ENCODE measurements around the gene MAGI2. TPM values are rescaled to one million over a fixed set of nuclear protein-coding genes. Genes with fewer than 3 reads are reported as not detected.

The MAGI2 gene
- total and polyA plus RNA-seq, 2 of the 13 experiments (the other 11 are each of a cell fraction or from before 2014, with no cell fraction given), result 1.5 to 3.8 TPM

DNA sequence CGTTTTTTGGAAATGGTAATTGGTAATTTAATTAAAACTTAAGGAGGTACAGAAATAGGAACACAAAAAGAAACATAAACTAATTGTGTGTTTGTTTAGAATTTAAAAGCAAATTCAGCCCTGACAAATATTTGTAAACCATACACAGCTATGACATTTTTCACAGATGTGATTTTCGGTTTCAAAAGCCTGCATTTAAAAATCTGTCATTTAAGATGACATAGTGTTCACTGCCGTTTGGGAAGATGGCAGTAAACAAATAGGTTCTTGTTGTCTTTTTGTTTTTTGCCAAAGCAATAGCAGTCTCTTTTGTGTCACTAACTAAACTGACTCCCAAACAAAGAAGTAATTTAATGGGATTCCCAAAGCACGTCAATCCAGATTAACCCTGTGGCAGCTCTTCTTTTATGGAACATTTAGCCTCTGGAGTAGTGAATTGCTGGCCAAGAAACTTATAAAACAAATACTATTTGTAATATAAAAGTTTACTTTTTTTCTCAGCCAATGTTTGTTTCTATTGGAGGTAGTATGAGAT lies 957.3 kb downstream of the MAGI2 start:
- ATAC-seq (no peak), FAIRE-seq (no peak), DNase-seq (ENCODE audit: low spot score) (no peak)
- ChIA-PET POLR2A (no interaction called here), CTCF (ENCODE audit: low intra/inter-chr PET ratio, low total read pairs) (no interaction called here)
- Histone ChIP-seq H2AFZ (ENCODE audit: low read length) (no peak overlapping the region), H3K4me1 (ENCODE audit: insufficient read depth, low read length) (no peaks in the 10 kb centered on the region), H3K4me2 (ENCODE audit: low read depth, low read length) (no peak overlapping the region), H4K20me1 (ENCODE audit: insufficient read depth, low read length) (no peaks in the 10 kb centered on the region), H3K27ac (ENCODE audit: extremely low read length, insufficient read depth, low read length) (no peak overlapping the region), H3K9me3 (ENCODE audit: low read length) (no peaks in the 10 kb centered on the region), H3K27me3 (ENCODE audit: control insufficient read depth in 1 of 2, insufficient read depth in 2 of 2, low read length in 2 of 2) (no peaks in the 10 kb centered on the region), H3K79me2 (ENCODE audit: insufficient read depth, low read length) (no peaks in the 10 kb centered on the region), H3K36me3 (replicated peaks in 1 of 2; ENCODE audit: control insufficient read depth in 1 of 2, insufficient read depth in 2 of 2, low read length in 2 of 2) (no peaks in the 10 kb centered on the region), H3K9ac (ENCODE audit: insufficient read depth, low read depth, low read length) (no peak overlapping the region), H3K4me3 (replicated peaks in 1 of 3; ENCODE audit: insufficient read depth in 1 of 3, low read depth in 2 of 3, low read length in 3 of 3) (no peak overlapping the region)
- in situ Hi-C loops (cut with HindIII; ENCODE audit: extremely low pct_ligation_motif_present, low pct_unique_long_range_greater_than_20kb), result no loop called here
- intact Hi-C loops (cut with micrococcal nuclease; ENCODE audit: unreplicated experiment), result no loop called here
- BruUV-seq (replicated peaks), result no TSS peak
- 40% methylated on average over 4 of the region's 4 CpGs for WGBS (ENCODE audit: low lambda C conversion rate)
- no peak for TF ChIP-seq PPARG (CRISPR knock-in tag; conservative IDR thresholded peaks at IDR 0.05)
- no peak for TF ChIP-seq ZMYM2 (CRISPR knock-in tag; IDR thresholded peaks at IDR 0.05)
- TF ChIP-seq EHMT2 (IDR thresholded peaks at IDR 0.05; ENCODE audit: borderline replicate concordance, low read depth, low read length), result no peak

DNA sequence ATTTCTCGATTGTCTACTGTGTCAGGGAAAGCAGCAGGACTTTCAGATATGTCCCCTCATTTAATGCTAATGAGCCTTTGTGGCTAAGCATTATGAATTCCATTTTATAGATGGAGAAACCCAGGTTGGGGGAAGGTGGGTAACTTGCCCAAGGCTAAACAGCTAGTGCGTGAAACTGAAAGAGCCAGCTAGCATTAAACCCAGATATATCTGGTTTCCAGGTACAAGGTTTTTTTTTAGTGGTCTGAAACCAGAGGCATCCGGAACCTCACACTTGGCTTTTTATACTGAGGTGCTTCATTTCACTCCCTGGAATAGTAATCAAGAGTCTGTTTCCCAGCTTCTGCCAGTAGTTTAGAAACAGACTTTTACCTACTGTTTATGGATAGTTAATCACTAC lies 960.1 kb downstream of the MAGI2 start:
- Histone ChIP-seq H3K79me2 (ENCODE audit: insufficient read depth, low read length) (no peaks in the 10 kb centered on the region), H3K27ac (ENCODE audit: extremely low read length, insufficient read depth, low read length) (no peak overlapping the region), H3K4me2 (ENCODE audit: low read depth, low read length) (no peak overlapping the region), H3K27me3 (ENCODE audit: control insufficient read depth in 1 of 2, insufficient read depth in 2 of 2, low read length in 2 of 2) (no peaks in the 10 kb centered on the region), H3K4me1 (ENCODE audit: insufficient read depth, low read length) (no peaks in the 10 kb centered on the region), H3K36me3 (replicated peaks in 1 of 2; ENCODE audit: control insufficient read depth in 1 of 2, insufficient read depth in 2 of 2, low read length in 2 of 2) (no peaks in the 10 kb centered on the region), H3K9ac (ENCODE audit: insufficient read depth, low read depth, low read length) (no peak overlapping the region), H3K4me3 (replicated peaks in 1 of 3; ENCODE audit: insufficient read depth in 1 of 3, low read depth in 2 of 3, low read length in 3 of 3) (no peak overlapping the region), H2AFZ (ENCODE audit: low read length) (no peak overlapping the region), H4K20me1 (ENCODE audit: insufficient read depth, low read length) (no peaks in the 10 kb centered on the region; the same call in 1 of the 2 replicates), H3K9me3 (ENCODE audit: low read length) (no peaks in the 10 kb centered on the region)
- FAIRE-seq (no peak), DNase-seq (ENCODE audit: low spot score) (no peak), ATAC-seq (no peak)
- CTCF ChIA-PET (ENCODE audit: low intra/inter-chr PET ratio, low total read pairs), result no interaction called here
- POLR2A ChIA-PET, result no interaction called here
- 55% methylated on average over 3 of the region's 3 CpGs for WGBS (ENCODE audit: low lambda C conversion rate)
- intact Hi-C loops (cut with micrococcal nuclease; ENCODE audit: unreplicated experiment) (no loop called here), in situ Hi-C loops (cut with HindIII; ENCODE audit: extremely low pct_ligation_motif_present, low pct_unique_long_range_greater_than_20kb) (no loop called here)
- no TSS peak for BruUV-seq (replicated peaks)
- TF ChIP-seq, protein P1, sequence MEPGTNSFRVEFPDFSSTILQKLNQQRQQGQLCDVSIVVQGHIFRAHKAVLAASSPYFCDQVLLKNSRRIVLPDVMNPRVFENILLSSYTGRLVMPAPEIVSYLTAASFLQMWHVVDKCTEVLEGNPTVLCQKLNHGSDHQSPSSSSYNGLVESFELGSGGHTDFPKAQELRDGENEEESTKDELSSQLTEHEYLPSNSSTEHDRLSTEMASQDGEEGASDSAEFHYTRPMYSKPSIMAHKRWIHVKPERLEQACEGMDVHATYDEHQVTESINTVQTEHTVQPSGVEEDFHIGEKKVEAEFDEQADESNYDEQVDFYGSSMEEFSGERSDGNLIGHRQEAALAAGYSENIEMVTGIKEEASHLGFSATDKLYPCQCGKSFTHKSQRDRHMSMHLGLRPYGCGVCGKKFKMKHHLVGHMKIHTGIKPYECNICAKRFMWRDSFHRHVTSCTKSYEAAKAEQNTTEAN (CRISPR knock-in tag; conservative IDR thresholded peaks at IDR 0.05), result no peak
- TF ChIP-seq NCOA1 (CRISPR knock-in tag; IDR thresholded peaks at IDR 0.05) (no peak), SAFB2 (CRISPR knock-in tag; IDR thresholded peaks at IDR 0.05; ENCODE audit: borderline replicate concordance, low read depth) (no peak), SRSF4 (IDR thresholded peaks at IDR 0.05; ENCODE audit: low read depth, low read length, poor library complexity, severe bottlenecking) (no peak), POLR2G (IDR thresholded peaks at IDR 0.05; ENCODE audit: low read depth, low read length) (no peak), ZMYM3 (CRISPR knock-in tag; IDR thresholded peaks at IDR 0.05) (no peak), KDM6A (CRISPR knock-in tag; IDR thresholded peaks at IDR 0.05; ENCODE audit: low read depth) (no peak), ZNF556 (CRISPR knock-in tag; IDR thresholded peaks at IDR 0.05; ENCODE audit: borderline replicate concordance) (no peak), SNAI1 (CRISPR knock-in tag; IDR thresholded peaks at IDR 0.05; ENCODE audit: borderline replicate concordance) (no peak), KLF9 (CRISPR knock-in tag; IDR thresholded peaks at IDR 0.05; ENCODE audit: low read depth) (no peak)
- TF ChIP-seq, protein P2, sequence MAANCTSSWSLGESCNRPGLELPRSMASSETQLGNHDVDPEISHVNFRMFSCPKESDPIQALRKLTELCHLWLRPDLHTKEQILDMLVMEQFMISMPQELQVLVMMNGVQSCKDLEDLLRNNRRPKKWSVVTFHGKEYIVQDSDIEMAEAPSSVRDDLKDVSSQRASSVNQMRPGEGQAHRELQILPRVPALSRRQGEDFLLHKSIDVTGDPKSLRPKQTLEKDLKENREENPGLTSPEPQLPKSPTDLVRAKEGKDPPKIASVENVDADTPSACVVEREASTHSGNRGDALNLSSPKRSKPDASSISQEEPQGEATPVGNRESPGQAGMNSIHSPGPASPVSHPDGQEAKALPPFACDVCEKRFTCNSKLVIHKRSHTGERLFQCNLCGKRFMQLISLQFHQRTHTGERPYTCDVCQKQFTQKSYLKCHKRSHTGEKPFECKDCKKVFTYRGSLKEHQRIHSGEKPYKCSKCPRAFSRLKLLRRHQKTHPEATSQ (CRISPR knock-in tag; IDR thresholded peaks at IDR 0.05; ENCODE audit: borderline replicate concordance), result no peak
- TF ChIP-seq, protein P3, sequence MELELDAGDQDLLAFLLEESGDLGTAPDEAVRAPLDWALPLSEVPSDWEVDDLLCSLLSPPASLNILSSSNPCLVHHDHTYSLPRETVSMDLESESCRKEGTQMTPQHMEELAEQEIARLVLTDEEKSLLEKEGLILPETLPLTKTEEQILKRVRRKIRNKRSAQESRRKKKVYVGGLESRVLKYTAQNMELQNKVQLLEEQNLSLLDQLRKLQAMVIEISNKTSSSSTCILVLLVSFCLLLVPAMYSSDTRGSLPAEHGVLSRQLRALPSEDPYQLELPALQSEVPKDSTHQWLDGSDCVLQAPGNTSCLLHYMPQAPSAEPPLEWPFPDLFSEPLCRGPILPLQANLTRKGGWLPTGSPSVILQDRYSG (CRISPR knock-in tag; IDR thresholded peaks at IDR 0.05), result no peak
